Right ventricle myocardium superior (tissue), 1 donor: ENCODE measurements around the gene GALNT18. TPM values are rescaled to one million over a fixed set of nuclear protein-coding genes. Genes with fewer than 3 reads are reported as not detected.

ENCODE experiments used
- ATAC-seq: fragments of 200-7000 bp; cut with Tn5 transposase; one replicate; pipeline ENCODE4 v1.9.1; 2020; ENCODE audit warnings: mild to moderate bottlenecking; ENCODE audit not compliant: poor library complexity
- DNase-seq: peaks from one replicate; pipeline ENCODE4 v3.0.0-alpha.2; 2020
- intact Hi-C: fragments of 100-400 bp; cut with DNase I; formaldehyde crosslinking; loops from one replicate; pipeline ENCODE4 v1.11.2; 2022
- total RNA-seq: library from RNA; stranded (reverse); fragmentation: NEBNext Ultra II Directional; extraction: Animal tissue kit (Norgen Biotek cat#: 25700); gene quantifications from one replicate; pipeline ENCODE4 v1.2.1, GENCODE V29; 2021
- donor health status: DM: no; HTN: yes; CAD: no; lungs with severe emphysema.

The GALNT18 gene
- total RNA-seq, 1 donor from 2014 or later: 24.5 TPM

- no peak for DNase-seq
- no peak for ATAC-seq
- intact Hi-C loops: no loop called here
Measured at GRCh38 chr11:11552529-11553087, 69.2 kb downstream of the GALNT18 start.

GRCh38 chr11:11550534-11550933 lies 71.3 kb downstream of the GALNT18 start:
- intact Hi-C loops: no loop called here
- no peak for ATAC-seq
- DNase-seq: no peak

DNA sequence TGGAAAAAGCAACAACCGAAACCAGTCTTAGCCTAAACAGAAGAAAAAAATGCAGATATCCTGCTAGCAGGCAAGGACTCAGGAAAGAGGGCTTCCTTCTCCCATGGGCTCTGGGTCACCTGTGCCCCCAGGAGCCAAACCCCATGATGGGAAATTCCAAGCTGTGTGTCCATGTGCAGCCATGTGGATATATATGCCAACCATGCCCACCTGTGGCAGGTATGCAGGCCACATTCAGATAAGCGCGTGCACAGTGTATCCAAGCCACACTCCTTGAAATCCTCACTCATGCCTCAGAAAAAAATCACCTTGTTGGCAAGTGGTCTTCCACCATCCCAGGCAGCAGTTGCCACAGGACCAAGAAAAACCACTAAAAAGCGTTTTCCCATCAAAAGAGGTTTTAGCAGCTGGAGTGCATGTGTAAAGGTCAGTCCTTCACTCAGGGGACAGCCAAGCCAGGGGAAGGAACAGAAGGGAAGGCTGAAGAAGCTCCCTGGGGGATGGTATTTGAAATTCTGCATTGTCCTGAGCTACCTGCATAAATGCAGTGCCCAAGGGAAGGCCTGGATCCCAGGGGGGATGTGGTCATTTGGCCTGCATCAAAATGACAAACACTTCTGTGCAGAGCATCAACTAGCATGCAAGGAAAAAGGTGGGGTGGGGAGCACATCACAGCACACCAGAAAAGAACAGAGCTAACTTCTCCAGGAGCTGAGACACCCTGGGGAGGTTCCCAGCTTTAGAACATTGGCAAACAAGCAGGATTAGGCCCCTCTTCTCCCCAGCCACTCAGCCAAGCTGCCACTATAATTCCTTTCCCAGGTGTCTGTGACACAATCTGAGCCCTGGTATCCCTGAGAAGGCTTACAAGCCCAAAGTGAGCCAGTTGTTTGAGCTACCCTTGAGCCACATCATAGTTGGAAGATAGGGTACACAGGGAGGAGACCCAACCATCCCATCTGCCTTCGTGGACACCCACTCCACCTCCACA lies 76.2 kb downstream of the GALNT18 start:
- ATAC-seq (no peak), DNase-seq (no peak)
- intact Hi-C loops: loop anchor here (10.0 kb wide), 1 partner anchor 59 kb away; no protein-coding TSS in a partner anchor

GRCh38 chr11:11543656-11544055 lies 78.1 kb downstream of the GALNT18 start:
- DNase-seq (no peak), ATAC-seq (no peak)
- intact Hi-C loops: loop anchor here (10.0 kb wide), 1 partner anchor 61 kb away; no protein-coding TSS in a partner anchor

- DNase-seq: no peak
- ATAC-seq: no peak
- intact Hi-C loops: loop anchor here (10.0 kb wide), 1 partner anchor 65 kb away; no protein-coding TSS in a partner anchor
Measured at GRCh38 chr11:11540157-11540556, 81.6 kb downstream of the GALNT18 start.

DNA sequence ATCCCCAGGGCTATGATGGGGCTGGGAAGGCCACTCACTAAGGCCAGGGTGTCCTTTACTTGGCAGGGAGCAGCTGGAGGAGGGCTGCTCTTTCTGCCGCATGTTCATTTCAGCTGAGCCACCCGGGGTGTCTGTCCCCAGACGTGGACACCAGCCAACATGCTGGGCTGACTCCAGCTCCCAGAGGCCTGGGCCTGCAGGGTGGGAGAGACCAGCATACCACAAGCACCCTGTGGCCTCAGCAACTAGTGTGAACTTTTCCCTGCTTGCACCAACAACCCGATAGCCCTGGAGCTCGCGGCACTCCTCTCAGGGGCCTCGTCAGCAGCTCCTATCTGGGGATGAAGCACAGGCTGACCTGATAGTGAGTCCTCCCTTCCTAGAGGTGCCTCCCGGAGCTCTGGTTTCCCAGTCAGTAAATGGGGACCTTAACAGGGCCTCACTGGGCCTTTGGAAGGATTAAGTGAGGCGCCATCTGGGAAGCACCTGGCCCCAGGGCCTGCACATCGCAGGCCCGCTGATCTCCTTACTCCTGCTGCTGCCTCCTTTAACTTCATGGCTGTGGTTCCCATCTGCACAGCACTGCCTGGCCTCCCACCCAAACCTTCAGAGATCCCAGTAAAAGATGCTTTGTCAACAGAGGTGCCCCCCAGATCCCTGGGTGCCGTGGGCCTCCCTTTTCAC lies 83.4 kb downstream of the GALNT18 start:
- intact Hi-C loops: loop anchor here (5.0 kb wide), 2 partner anchors 84 to 131 kb away; partner anchors contain the start of gene GALNT18

DNA sequence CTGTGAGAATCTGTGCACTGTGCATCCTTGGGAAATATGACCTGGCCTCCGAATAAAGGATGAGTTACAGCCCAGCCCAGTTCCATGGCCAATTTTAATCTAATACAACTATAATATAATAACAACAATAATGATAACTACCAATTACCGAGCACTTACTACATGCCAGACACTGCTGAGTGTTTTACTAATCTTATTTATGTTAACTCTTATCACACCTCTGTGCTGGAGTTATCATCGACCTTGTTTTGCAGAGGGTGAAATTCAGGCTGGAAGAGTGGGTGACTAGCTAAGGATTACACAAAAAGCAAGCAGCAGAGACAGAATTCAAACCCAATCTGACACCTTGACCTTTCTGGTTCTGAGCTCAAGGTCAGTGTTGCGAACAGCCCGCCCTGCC lies 83.9 kb downstream of the GALNT18 start:
- ATAC-seq: no peak
- intact Hi-C loops: loop anchor here (5.0 kb wide), 2 partner anchors 84 to 131 kb away; partner anchors contain the start of gene GALNT18

More for the DNA sequence above, 83.4 kb downstream of the GALNT18 start:
- ATAC-seq (peak; percentile 85), DNase-seq (peak; percentile 82)

DNA sequence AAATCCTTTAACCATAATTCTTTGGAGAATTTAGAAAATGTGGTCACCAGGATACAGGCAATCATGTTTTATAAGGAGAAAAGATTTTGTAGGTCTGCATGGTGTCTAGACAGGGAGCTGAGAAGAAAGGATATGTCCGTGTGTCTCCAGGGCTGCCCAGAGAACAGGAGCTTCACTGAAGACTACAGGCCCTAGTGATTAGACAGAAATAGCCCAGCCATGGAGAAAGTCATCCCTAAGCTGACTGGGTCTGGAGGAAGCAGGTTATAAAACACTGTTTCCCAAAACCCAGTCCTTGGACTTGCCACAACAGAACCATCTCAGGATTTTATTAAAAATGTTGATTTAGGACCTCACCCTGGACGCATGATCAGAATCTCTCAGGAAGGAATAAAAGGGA lies 84.4 kb downstream of the GALNT18 start:
- intact Hi-C loops: loop anchor here (5.0 kb wide), 2 partner anchors 85 to 130 kb away; partner anchors contain the start of gene GALNT18
- ATAC-seq (peak; percentile 45), DNase-seq (no peak)

More for the DNA sequence above, 83.9 kb downstream of the GALNT18 start:
- no peak for DNase-seq

GRCh38 chr11:11536650-11537049 lies 85.2 kb downstream of the GALNT18 start:
- intact Hi-C loops: loop anchor here (5.0 kb wide), 2 partner anchors 86 to 129 kb away; partner anchors contain the start of gene GALNT18
- ATAC-seq: no peak

GRCh38 chr11:11535611-11536010 lies 86.2 kb downstream of the GALNT18 start:
- intact Hi-C loops: loop anchor here (5.0 kb wide), 2 partner anchors 87 to 128 kb away; partner anchors contain the start of gene GALNT18
- DNase-seq (no peak), ATAC-seq (no peak)

More at GRCh38 chr11:11536650-11537049, 85.2 kb downstream of the GALNT18 start:
- no peak for DNase-seq

GRCh38 chr11:11534981-11535380 lies 86.8 kb downstream of the GALNT18 start:
- intact Hi-C loops: loop anchor here (5.0 kb wide), 2 partner anchors 87 to 128 kb away; partner anchors contain the start of gene GALNT18
- DNase-seq (no peak), ATAC-seq (no peak)

- intact Hi-C loops: no loop called here
- peak; percentile 63 for DNase-seq
- ATAC-seq: no peak
Measured at GRCh38 chr11:11533751-11534150, 88.1 kb downstream of the GALNT18 start.

DNA sequence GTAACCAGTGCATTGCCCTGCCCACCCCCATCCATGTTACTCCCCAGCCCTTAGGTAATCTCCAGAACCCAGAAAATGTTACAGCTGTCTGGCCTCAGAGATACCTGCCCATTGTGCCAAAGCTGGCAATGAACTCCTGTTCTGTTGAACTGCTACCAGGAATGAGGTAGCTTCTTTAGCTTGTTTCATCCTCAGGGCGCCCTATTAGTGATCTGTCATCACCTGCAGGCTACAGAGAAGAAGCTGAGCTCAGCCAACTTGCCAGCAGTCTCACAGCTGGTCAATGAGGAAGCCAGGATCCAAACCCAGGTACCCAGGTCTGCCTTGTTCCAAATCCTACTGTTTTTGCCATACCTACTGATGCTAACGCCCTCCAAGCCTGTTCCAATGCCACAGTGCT lies 88.7 kb downstream of the GALNT18 start:
- intact Hi-C loops: no loop called here
- ATAC-seq (peak; percentile 52), DNase-seq (no peak)

- peak; percentile 45 for ATAC-seq
- no peak for DNase-seq
- intact Hi-C loops: no loop called here
Measured at GRCh38 chr11:11532574-11532973, 89.2 kb downstream of the GALNT18 start.

DNA sequence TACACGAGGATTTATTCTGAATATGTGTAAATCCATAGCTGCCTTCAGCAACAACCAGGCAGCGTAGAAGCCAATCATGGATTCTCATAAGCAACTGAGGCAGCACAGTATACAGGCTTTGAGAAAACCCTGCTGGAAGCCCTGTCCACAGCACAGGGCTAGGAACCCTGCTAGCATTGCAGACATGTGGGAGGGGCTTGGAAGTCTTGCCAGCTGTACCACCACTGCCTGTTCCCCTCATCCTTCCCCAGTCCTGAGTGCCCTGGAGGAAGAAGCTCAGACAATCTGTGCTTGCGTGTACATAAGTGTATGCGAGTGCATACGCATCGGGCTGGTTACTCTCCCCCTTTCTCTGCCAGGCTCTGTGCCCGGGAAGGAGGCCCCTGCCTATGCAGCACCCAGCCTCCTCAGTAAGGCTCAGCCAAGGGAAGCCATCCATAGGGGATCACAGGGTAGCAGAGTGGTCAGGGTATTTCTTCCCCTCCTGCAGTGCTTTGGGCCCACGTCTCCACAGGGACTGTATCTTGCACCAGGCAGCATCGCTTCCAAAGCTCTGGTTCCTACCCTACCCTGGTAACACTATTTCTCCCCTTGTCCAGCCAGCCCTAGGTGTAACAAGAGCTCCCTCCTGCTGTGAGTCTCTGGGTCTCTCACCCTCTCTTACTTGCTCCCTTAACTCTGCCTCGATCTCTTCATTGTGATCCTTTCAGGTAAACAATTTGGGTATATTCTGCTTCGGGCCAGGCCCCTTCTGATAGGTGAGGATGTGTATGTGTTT lies 90.5 kb downstream of the GALNT18 start:
- ATAC-seq: no peak
- DNase-seq: no peak
- intact Hi-C loops: no loop called here

GRCh38 chr11:11528986-11529385 lies 92.8 kb downstream of the GALNT18 start:
- DNase-seq (no peak), ATAC-seq (no peak)
- intact Hi-C loops: no loop called here

GRCh38 chr11:11525283-11525682 lies 96.5 kb downstream of the GALNT18 start:
- DNase-seq (no peak), ATAC-seq (no peak)
- intact Hi-C loops: no loop called here
